Stimulated activated CD4-positive, alpha-beta T cell treated with anti-CD3 and anti-CD28 coated beads, Interleukin-1b, Interleukin-23, amount 100 ng/mL, for 4 hours (primary cell): ENCODE data around the gene SESN1.
"Not testable (repeated sequence)": the region's sequence is repeated elsewhere in the genome, so short reads cannot be mapped to it uniquely, and the experiment has no call there.

Experiments used
- DNase-seq, 2 donors: peaks; one replicate each; pipeline ENCODE4 v3.0.0-alpha.2; 2020; ENCODE audit warnings: low read depth in 2 of 2

Gene SESN1

GRCh38 chr6:109095036-109095834, 589 bp upstream of the SESN1 start, which contains the start of gene CEP57L1:
TSS of gene CEP57L1 (plus strand) at chr6:109095507. CDS start at chr6:109145222, 49,715 bp downstream.
- peak; percentile 89 to 90 for DNase-seq

- DNase-seq, result no peak
These were observed 772 bp downstream of the SESN1 start for GRCh38 chr6:109093732-109094415.

- no peak for DNase-seq
These were observed 2.6 kb downstream of the SESN1 start for GRCh38 chr6:109092074-109092473.

- DNase-seq, result no peak
These were observed 3.2 kb downstream of the SESN1 start for GRCh38 chr6:109091314-109092024.

DNA sequence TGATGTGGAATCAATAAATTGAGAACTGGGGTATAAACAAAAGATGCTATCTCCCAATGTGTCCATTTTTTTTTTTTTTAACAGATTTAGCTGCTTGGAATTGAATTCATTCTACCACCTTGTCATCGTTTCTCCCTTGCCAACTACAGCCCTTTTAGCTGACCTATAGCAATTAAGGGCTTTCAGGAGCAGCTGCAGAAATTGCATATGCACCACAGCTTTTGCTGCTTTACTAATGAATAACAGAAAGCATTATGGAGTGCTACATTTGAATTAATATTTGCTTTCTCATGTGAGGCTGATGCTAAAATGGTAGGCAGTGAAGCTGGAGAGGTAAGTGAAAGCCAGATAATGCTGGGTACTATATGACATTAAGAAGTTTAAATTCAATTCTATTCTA, 5.7 kb downstream of the SESN1 start:
- DNase-seq, result no peak

DNA sequence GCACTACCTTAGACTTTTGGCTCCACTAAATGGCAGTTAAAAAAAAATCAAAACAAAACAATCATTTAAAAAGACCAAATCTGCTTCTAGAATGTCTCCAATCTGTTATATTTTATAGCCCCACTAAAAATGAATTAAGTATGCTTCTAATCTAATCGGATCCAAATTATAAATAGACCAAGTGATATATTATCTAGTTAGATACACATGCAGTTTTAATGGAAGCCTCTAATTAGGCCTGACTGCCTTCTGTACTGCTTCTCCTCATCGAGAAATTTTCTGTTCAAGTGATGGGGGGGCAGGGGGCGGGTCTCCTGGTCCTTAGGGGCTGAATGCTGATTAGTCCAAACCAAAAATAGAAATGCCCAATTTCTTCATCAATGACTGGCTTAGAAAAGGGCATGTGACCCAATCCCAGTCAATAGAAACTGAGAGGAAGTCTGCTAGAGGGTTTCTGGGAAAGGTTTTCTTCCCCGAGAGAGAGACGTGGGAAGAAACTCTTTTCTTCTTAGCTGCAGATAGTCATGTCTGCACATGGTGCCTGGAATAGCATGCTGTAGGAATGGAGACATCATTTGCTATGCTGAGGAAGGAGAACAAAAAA, 6.9 kb downstream of the SESN1 start:
- DNase-seq, result no peak

GRCh38 chr6:109084146-109084545, 10.5 kb downstream of the SESN1 start:
- DNase-seq, result not testable (repeated sequence)

DNA sequence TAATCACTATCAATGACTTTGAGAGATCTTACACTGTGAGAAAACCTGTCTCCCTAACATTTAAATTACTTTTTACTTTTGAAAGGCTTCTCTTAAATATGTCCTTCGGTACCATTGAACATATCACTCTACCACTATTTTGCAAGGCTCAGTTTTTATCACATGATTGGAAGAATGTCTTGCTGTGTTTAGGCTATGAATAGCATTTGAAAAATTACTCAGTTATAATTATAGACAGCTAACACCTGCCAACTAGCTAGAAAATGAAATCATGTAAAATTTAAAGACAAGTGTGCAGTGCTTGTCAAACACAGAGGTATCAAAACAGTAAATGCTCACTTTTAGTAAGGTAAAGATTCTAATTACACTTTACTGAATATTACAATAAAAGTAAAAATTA, 11.0 kb downstream of the SESN1 start:
- DNase-seq, result no peak

DNA sequence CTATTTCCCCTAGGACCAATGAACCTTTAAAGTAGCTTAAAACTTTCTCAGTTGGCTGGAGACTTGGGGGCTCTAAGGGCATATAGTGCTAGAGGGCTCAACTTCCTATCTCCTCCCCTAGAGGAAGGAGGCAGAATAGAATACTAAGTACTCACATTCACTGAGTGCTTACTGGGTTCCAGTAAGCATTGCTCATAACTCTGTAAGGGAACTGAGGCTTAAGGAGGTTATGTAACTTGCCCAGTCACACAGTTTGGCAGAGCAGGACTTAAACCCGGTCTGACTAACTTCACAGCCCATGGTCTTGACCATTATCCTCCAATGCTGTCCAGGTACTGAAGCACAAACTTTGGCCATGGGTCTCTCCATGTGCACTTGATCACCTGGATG, 12.5 kb downstream of the SESN1 start:
- DNase-seq, result no peak

- DNase-seq, result no peak
These were observed 13.0 kb downstream of the SESN1 start for GRCh38 chr6:109081516-109082187.

DNA sequence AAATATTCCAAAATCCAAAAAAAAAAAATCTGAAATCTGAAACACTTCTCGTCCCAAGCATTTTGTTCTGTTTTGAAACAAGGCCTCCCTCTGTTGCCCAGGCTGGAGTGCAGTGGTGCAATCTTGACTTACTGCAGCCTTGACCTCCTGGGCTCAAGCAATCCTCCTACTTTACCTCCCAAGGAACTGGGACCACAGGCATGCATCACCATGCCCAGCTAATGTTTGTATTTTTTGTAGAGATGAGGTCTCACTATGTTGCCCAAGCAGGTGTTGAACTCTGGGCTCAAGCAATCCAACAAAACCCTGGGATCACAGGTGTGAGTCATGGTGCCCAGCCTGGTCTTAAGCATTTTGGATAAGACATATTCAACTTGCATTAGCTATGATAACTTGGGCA, 13.6 kb downstream of the SESN1 start:
- DNase-seq, result no peak

GRCh38 chr6:109079981-109080380, 14.7 kb downstream of the SESN1 start:
- DNase-seq, result no peak

DNA sequence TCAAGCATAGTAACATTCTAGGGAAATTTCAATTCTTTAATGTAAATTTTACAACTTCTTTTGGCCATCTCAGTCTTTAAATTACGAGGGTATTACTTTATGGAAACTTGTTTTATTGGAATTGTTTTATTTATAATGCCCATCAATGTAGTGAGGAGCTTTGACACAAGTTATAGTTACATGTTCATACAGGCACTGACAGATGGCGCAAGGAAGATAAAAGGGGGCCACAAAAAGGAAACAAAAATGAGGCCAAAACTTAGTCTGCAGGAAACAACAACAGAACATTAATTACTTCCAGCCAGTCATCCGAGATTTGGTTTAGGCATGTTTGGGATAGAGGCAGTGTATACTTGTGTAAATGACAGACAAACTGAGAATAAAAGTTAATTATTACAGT, 18.3 kb downstream of the SESN1 start:
- no peak for DNase-seq

DNA sequence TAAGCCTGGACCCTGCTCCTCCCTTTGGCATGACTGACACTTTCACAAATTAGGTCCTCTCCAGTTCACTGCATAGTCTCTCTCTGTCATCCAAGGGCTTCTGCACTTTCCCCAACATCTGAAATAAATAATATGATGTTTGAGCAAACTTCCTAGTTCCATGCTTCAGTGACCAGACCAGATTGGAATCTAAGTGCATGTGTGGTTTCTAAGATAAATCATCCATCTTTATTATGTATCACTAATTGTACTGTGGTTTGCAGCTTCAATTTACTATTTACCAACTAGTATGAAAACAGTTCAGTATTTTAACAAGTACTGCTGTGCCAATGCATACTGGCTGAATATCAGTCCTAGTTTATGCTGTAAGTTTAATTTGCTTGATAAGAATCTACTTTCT, 18.7 kb downstream of the SESN1 start:
- DNase-seq, result no peak

DNA sequence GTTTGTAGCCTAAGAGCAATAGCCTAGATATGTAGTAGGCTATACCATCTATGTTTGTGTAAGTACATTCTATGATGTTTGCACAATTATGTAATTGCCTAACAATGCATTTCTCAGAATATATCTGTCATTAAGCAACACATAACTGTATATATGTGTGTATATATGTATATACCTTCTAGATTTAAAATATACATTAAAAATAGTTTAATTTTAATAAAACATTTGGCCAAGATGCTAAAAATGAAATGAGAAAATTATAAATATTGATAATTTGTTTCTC, 20.6 kb downstream of the SESN1 start:
- no peak for DNase-seq

DNA sequence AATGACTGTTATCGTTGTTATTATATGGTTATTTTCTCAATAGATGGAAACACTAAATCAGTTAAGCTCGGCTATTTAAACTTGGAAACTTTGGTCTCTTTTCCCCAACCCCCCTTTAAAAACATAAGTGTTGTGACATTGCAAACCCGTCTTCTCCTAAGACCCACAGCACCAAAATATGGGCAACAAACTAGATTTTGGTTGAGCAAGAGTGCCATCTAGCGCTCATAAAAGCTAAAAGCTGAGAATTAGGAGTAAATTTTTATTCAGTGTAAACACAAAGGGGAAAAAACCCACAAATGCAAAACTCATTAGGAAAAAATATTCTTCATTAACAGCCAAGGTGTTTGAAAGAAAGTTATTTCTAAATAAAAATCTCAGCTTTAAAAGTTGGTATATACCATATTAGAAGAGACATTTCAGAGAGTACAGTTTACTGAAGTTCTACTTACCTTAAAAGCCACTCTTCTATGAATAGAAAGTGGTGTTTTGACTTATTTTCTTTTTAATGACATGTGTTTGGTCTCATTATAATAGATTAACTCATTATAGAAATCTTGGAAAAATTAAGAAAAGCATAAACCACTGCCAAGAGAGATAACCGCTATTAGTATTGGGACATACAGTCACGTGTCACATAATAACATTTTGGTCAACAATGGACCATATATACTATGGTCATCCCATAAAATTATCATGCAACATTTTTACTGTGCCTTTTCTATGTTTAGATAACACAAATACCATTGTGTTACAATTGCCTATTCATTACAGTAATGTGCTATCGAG, 21.1 kb downstream of the SESN1 start:
- peak in 1 of 2 donors; percentile 52 for DNase-seq

GRCh38 chr6:109071125-109071917, 23.3 kb downstream of the SESN1 start:
- DNase-seq, result no peak

GRCh38 chr6:109069746-109070145, 24.9 kb downstream of the SESN1 start:
- no peak for DNase-seq

DNA sequence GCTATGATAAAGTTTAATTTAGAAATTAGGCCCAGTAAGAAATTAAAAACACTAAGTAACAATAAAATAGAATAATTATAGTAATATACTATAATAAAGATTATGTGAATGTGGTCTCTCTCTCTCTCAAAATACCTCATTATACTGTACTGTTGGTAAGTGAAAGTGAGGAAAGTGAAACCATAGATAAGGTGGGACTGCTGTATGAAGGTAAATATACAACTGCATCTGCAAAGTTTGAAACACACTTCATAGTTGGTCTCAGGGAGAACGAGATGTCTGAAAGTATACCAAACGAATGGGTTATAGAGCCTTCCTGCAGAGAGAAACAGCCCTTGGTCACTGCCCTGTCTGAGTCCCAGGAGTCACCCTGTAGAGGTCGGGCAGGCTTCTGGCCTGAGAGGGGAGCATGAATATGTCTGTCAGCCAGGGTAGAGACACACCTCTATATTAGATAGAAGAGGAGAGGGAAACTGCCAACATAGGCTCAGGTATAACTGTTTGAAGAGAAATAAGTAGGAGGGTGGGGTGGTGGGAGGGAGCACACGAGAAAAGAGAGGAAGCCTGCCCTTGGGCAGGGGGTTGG, 31.8 kb downstream of the SESN1 start:
- no peak for DNase-seq

GRCh38 chr6:109062216-109062615, 32.4 kb downstream of the SESN1 start:
- no peak for DNase-seq
